ENCODE results near the gene BACH2. TPM values are rescaled to one million over a fixed set of nuclear protein-coding genes. Genes with fewer than 3 reads are reported as not detected.
A peak's percentile ranks its signal among the peaks of the same experiment; 100 is the strongest.

The BACH2 gene
- total and polyA plus RNA-seq, 4 donors, result 0.78 to 17.4 (median 3.2) TPM

GRCh38 chr6:90274451-90275030 lies 22.1 kb downstream of the BACH2 start:
- TF ChIP-seq, protein P1, sequence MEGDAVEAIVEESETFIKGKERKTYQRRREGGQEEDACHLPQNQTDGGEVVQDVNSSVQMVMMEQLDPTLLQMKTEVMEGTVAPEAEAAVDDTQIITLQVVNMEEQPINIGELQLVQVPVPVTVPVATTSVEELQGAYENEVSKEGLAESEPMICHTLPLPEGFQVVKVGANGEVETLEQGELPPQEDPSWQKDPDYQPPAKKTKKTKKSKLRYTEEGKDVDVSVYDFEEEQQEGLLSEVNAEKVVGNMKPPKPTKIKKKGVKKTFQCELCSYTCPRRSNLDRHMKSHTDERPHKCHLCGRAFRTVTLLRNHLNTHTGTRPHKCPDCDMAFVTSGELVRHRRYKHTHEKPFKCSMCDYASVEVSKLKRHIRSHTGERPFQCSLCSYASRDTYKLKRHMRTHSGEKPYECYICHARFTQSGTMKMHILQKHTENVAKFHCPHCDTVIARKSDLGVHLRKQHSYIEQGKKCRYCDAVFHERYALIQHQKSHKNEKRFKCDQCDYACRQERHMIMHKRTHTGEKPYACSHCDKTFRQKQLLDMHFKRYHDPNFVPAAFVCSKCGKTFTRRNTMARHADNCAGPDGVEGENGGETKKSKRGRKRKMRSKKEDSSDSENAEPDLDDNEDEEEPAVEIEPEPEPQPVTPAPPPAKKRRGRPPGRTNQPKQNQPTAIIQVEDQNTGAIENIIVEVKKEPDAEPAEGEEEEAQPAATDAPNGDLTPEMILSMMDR (IDR thresholded peaks at IDR 0.05; ENCODE audit: control extremely low read depth, extremely low read depth), result no peak
- peaks cover 0 to 7% (median 2%) of the 10 kb centered on the region in 4 donors for H3K9me3 ChIP-seq (ENCODE audit: control insufficient read depth in 4 of 4, insufficient read depth in 3 of 4, low read length in 3 of 4)
- H3K27me3 ChIP-seq (ENCODE audit: control insufficient read depth in 3 of 3, insufficient read depth in 3 of 3, low read length in 2 of 3), result no peaks in the 10 kb centered on the region
- DNase-seq (peak in 1 of 3 donors; percentile 55), ATAC-seq (ENCODE audit: insufficient read depth, low FRiP score) (no peak)
- H3K9ac ChIP-seq (ENCODE audit: insufficient read depth in 1 of 2, low read length in 2 of 2), result no peak overlapping the region
- peaks cover 0 to 5% (median 0%) of the 10 kb centered on the region in 5 donors for H3K4me1 ChIP-seq (ENCODE audit: control insufficient read depth in 5 of 5, insufficient read depth in 5 of 5, low read length in 5 of 5)
- H3K36me3 ChIP-seq (ENCODE audit: control insufficient read depth in 4 of 4, insufficient read depth in 4 of 4, low read length in 4 of 4), result peaks cover 0 to 7% (median 2%) of the 10 kb centered on the region in 4 donors
- WGBS, 2 donors, result 57 to 63% methylated on average over 9 of the region's 9 CpGs
- H3K4me3 ChIP-seq, result no peak overlapping the region
- no peak overlapping the region for H3K27ac ChIP-seq (ENCODE audit: low read depth in 1 of 2, low read length in 1 of 2)

GRCh38 chr6:90273863-90274262 lies 22.8 kb downstream of the BACH2 start:
- TF ChIP-seq, protein P1 (IDR thresholded peaks at IDR 0.05; ENCODE audit: control extremely low read depth, extremely low read depth), result no peak
- WGBS, 2 donors, result 64 to 75% methylated on average over 5 of the region's 5 CpGs
- H3K4me3 ChIP-seq, result no peak overlapping the region
- peaks cover 0 to 7% (median 2%) of the 10 kb centered on the region in 4 donors for H3K9me3 ChIP-seq (ENCODE audit: control insufficient read depth in 4 of 4, insufficient read depth in 3 of 4, low read length in 3 of 4)
- no peak overlapping the region for H3K27ac ChIP-seq (ENCODE audit: low read depth in 1 of 2, low read length in 1 of 2)
- ATAC-seq (ENCODE audit: insufficient read depth, low FRiP score) (no peak), DNase-seq (no peak)
- no peak overlapping the region for H3K9ac ChIP-seq (ENCODE audit: insufficient read depth in 1 of 2, low read length in 2 of 2)
- H3K27me3 ChIP-seq (ENCODE audit: control insufficient read depth in 3 of 3, insufficient read depth in 3 of 3, low read length in 2 of 3), result no peaks in the 10 kb centered on the region
- H3K36me3 ChIP-seq (ENCODE audit: control insufficient read depth in 4 of 4, insufficient read depth in 4 of 4, low read length in 4 of 4), result peaks cover 0 to 7% (median 2%) of the 10 kb centered on the region in 4 donors
- peaks cover 0 to 5% (median 0%) of the 10 kb centered on the region in 5 donors for H3K4me1 ChIP-seq (ENCODE audit: control insufficient read depth in 5 of 5, insufficient read depth in 5 of 5, low read length in 5 of 5)

GRCh38 chr6:90272895-90273294 lies 23.7 kb downstream of the BACH2 start:
- TF ChIP-seq, protein P1 (IDR thresholded peaks at IDR 0.05; ENCODE audit: control extremely low read depth, extremely low read depth), result no peak
- H3K9ac ChIP-seq (ENCODE audit: insufficient read depth in 1 of 2, low read length in 2 of 2), result no peak overlapping the region
- no peak for DNase-seq
- H3K27ac ChIP-seq (ENCODE audit: low read depth in 1 of 2, low read length in 1 of 2), result no peak overlapping the region
- no peak for ATAC-seq (ENCODE audit: insufficient read depth, low FRiP score)
- H3K4me1 ChIP-seq (ENCODE audit: control insufficient read depth in 5 of 5, insufficient read depth in 5 of 5, low read length in 5 of 5), result peaks cover 0 to 5% (median 0%) of the 10 kb centered on the region in 5 donors
- peaks cover 0 to 7% (median 2%) of the 10 kb centered on the region in 4 donors for H3K36me3 ChIP-seq (ENCODE audit: control insufficient read depth in 4 of 4, insufficient read depth in 4 of 4, low read length in 4 of 4)
- H3K27me3 ChIP-seq (ENCODE audit: control insufficient read depth in 3 of 3, insufficient read depth in 3 of 3, low read length in 2 of 3), result no peaks in the 10 kb centered on the region
- H3K9me3 ChIP-seq (ENCODE audit: control insufficient read depth in 4 of 4, insufficient read depth in 3 of 4, low read length in 3 of 4), result peaks cover 0 to 7% (median 2%) of the 10 kb centered on the region in 4 donors
- 96 to 98% methylated on average over 5 of the region's 5 CpGs for WGBS, 2 donors
- H3K4me3 ChIP-seq, result no peak overlapping the region
